Smooth muscle cell (in vitro differentiated cells): ENCODE results near the gene MRTFB. TPM values are rescaled to one million over a fixed set of nuclear protein-coding genes. Genes with fewer than 3 reads are reported as not detected.

Experiments
- DNase-seq: peaks from one replicate; lab custom pipeline; 2025; ENCODE audit not compliant: unreplicated experiment; lab: John Stamatoyannopoulos, UW
- H2AFZ ChIP-seq: fragments of 200-600 bp; sonication (generic); 2 replicates; pipeline ENCODE4 v1.6.0; 2016; ENCODE audit warnings: antibody characterized with exemption, low read depth, mild to moderate bottlenecking
- H3F3A ChIP-seq: fragments of 200-600 bp; sonication (generic); 2 replicates; pipeline ENCODE4 v1.6.0; 2017; ENCODE audit warnings: antibody characterized with exemption, low read depth
- H3K27ac ChIP-seq: fragments of 200-600 bp; sonication (generic); 2 replicates; pipeline ENCODE4 v1.5.1; 2016; ENCODE audit warnings: low read depth, mild to moderate bottlenecking
- H3K27me3 ChIP-seq: fragments of 200-600 bp; sonication (generic); 2 replicates; pipeline ENCODE4 v1.6.1; 2016; ENCODE audit warnings: low read depth, mild to moderate bottlenecking
- H3K36me3 ChIP-seq: fragments of 200-600 bp; sonication (generic); 2 replicates; pipeline ENCODE4 v1.5.1; 2016; ENCODE audit warnings: low read depth
- H3K4me1 ChIP-seq: fragments of 200-600 bp; sonication (generic); 2 replicates; pipeline ENCODE4 v1.5.1; 2016; ENCODE audit warnings: low read depth
- H3K4me2 ChIP-seq: fragments of 200-600 bp; sonication (generic); 2 replicates; pipeline ENCODE4 v1.6.0; 2016; ENCODE audit warnings: mild to moderate bottlenecking
- H3K4me3 ChIP-seq: fragments of 200-600 bp; sonication (generic); 2 replicates; pipeline ENCODE4 v1.5.1; 2016; ENCODE audit warnings: mild to moderate bottlenecking
- H3K79me2 ChIP-seq: fragments of 200-600 bp; sonication (generic); 2 replicates; pipeline ENCODE4 v1.6.0; 2016; ENCODE audit warnings: low read depth, mild to moderate bottlenecking
- H3K9ac ChIP-seq: fragments of 200-600 bp; sonication (generic); 2 replicates; pipeline ENCODE4 v1.6.0; 2016; ENCODE audit warnings: low read depth
- H3K9me3 ChIP-seq: fragments of 200-600 bp; sonication (generic); replicated peaks from 2 replicates; pipeline ENCODE4 v1.5.1; 2016; ENCODE audit warnings: low read depth
- H4K20me1 ChIP-seq: fragments of 200-600 bp; sonication (generic); 2 replicates; pipeline ENCODE4 v1.6.0; 2016; ENCODE audit warnings: low read depth
- CTCF ChIP-seq: fragments of 200-600 bp; sonication (generic); IDR thresholded peaks from 2 replicates; pipeline ENCODE4 v1.5.1; 2017; ENCODE audit warnings: borderline replicate concordance, mild to moderate bottlenecking, antibody characterized with exemption; ENCODE audit not compliant: insufficient read depth, poor library complexity, severe bottlenecking
- WGBS: methylation state at CpG from one replicate; pipeline ENCODE4 v1.1.7; 2016; ENCODE audit warnings: low lambda C conversion rate; 5-methylcytosine and 5-hydroxymethylcytosine counted together
- polyA plus RNA-seq: library from polyadenylated mRNA; unstranded; fragments of >200 nt; fragmentation: Nextera tagmentation; extraction: Ambion mirVana; gene quantifications from 2 replicates; pipeline ENCODE4 v1.2.1, GENCODE V29; 2016
- total RNA-seq: library from RNA; depleted of rRNA; stranded (reverse); fragments of >200 nt; gene quantifications from 2 replicates; pipeline ENCODE4 v1.2.3, GENCODE V29; 2014

Gene MRTFB
- total and polyA plus RNA-seq, 2 experiments from 2014 or later = 6.8 to 22.6 TPM

GRCh38 chr16:14186007-14186794, 115.1 kb downstream of the MRTFB start:
- H3K9ac ChIP-seq = peak overlapping the region; percentile 64
- peaks cover 26% of the 10 kb centered on the region for H3K4me1 ChIP-seq
- peak; percentile 33 for DNase-seq
- H3K9me3 ChIP-seq = no peaks in the 10 kb centered on the region
- H3K4me3 ChIP-seq = peak overlapping the region; percentile 43
- 4% methylated on average over 10 of the region's 10 CpGs for WGBS
- H3K27ac ChIP-seq = peak overlapping the region; percentile 88
- H2AFZ ChIP-seq = no peak overlapping the region
- peaks cover 54% of the 10 kb centered on the region for H3K79me2 ChIP-seq
- H3F3A ChIP-seq = peaks cover 12% of the 10 kb centered on the region
- no peaks in the 10 kb centered on the region for H3K27me3 ChIP-seq
- peak; percentile 42 for TF ChIP-seq CTCF
- H3K4me2 ChIP-seq = peak overlapping the region; percentile 84
- no peaks in the 10 kb centered on the region for H3K36me3 ChIP-seq
- H4K20me1 ChIP-seq = peaks cover 55% of the 10 kb centered on the region

DNA sequence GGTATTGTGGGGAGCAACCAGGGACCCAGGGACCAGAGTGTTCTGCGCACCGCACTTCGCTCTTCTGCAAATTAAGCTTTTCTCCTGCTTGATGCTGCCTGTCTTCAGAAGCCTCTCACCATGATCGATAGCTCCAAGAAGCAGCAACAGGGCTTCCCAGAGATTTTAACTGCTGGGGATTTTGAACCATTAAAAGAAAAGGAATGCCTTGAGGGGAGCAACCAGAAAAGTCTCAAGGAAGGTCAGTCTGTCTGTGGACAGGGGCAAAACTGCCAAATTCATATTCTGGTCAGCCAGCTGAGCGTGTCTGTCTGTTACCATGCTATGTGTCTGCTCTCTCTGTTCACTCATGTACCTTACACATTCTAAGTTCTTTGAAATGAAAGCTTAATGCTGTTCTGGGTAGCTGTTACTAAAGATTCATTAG, 115.7 kb downstream of the MRTFB start:
- peaks cover 12% of the 10 kb centered on the region for H3F3A ChIP-seq
- peak overlapping the region; percentile 84 for H3K4me2 ChIP-seq
- no peaks in the 10 kb centered on the region for H3K36me3 ChIP-seq
- no peaks in the 10 kb centered on the region for H3K9me3 ChIP-seq
- H3K9ac ChIP-seq = peak overlapping the region; percentile 64
- no peak for DNase-seq
- peak overlapping the region; percentile 43 for H3K4me3 ChIP-seq
- peaks cover 60% of the 10 kb centered on the region for H3K79me2 ChIP-seq
- no peak overlapping the region for H2AFZ ChIP-seq
- H3K4me1 ChIP-seq = peaks cover 21% of the 10 kb centered on the region
- no peak for TF ChIP-seq CTCF
- peak overlapping the region; percentile 88 for H3K27ac ChIP-seq
- no peaks in the 10 kb centered on the region for H3K27me3 ChIP-seq
- H4K20me1 ChIP-seq = peaks cover 49% of the 10 kb centered on the region
- WGBS = 38% methylated on average over 5 of the region's 5 CpGs

- peak overlapping the region; percentile 43 for H3K4me3 ChIP-seq
- peak overlapping the region; percentile 88 for H3K27ac ChIP-seq
- H3K36me3 ChIP-seq = no peaks in the 10 kb centered on the region
- no peak for DNase-seq
- TF ChIP-seq CTCF = no peak
- H3K4me2 ChIP-seq = peak overlapping the region; percentile 84
- H3F3A ChIP-seq = peaks cover 12% of the 10 kb centered on the region
- no peaks in the 10 kb centered on the region for H3K27me3 ChIP-seq
- H3K9me3 ChIP-seq = no peaks in the 10 kb centered on the region
- H3K79me2 ChIP-seq = peaks cover 68% of the 10 kb centered on the region
- H2AFZ ChIP-seq = no peak overlapping the region
- H4K20me1 ChIP-seq = peaks cover 49% of the 10 kb centered on the region
- H3K9ac ChIP-seq = peak overlapping the region; percentile 64
- 66% methylated on average over 10 of the region's 10 CpGs for WGBS
- H3K4me1 ChIP-seq = peaks cover 17% of the 10 kb centered on the region
Measured at GRCh38 chr16:14187517-14188338, 116.6 kb downstream of the MRTFB start.
